LNCAP (cell line): Measurements from ENCODE around the gene ZFP3.

Experiments used
- TF ChIP-seq, protein P1 (sequence below): fragments of 450-650 bp; IDR thresholded peaks from 2 replicates; pipeline ENCODE4 v1.5.1; 2017; ENCODE audit warnings: mild to moderate bottlenecking

ZFP3 gene

DNA sequence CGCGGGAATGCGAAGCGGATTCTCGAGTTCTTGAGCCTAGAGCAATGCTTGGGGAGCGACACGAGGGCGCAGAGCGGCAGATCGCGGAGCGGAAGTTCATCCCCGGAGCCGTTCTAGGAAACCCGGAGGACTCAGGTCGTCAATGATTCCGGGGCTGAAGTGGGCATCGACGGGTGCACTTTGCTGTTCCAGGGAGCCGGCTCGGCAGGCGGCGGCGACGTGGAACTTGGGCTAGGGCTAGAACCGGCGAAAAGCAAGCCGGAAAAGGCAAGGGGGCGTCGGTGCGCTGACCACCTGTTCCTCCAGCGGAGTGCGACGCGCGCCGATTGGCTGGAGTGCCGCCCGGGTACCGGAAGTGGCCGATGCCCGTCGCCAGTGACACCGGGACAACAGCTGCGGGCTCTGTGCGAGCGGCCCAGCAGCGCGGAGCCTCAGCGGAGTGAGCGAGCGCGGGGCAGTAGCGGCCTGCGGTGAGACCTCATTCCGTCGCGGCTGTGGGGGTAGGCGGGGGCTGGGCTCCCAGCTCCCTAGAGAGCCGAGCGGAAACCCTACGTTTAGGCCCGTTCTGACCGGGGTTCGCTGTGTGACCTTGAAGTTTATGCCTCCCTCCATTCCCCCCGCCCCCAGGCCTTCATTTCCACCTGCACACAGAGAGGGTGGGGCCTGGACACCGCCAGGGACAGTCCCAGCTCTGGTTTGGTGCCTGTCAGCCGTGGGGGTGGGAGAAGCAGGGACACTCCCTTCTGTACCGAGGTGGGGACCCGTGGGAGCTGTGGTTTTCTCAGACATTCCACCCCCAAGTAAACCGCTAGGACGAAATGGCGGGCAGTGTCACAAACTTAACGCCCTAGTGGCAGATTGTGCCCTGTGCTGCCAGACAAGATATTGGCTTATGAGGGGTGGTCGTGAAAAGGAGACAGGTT is at the start of gene ZFP3:
Gene ZFP3, plus strand, starts transcription at position 362 of the 923 bp plus-strand sequence. CDS start 13,038 bp downstream, outside the sequence.
- TF ChIP-seq, protein P1, sequence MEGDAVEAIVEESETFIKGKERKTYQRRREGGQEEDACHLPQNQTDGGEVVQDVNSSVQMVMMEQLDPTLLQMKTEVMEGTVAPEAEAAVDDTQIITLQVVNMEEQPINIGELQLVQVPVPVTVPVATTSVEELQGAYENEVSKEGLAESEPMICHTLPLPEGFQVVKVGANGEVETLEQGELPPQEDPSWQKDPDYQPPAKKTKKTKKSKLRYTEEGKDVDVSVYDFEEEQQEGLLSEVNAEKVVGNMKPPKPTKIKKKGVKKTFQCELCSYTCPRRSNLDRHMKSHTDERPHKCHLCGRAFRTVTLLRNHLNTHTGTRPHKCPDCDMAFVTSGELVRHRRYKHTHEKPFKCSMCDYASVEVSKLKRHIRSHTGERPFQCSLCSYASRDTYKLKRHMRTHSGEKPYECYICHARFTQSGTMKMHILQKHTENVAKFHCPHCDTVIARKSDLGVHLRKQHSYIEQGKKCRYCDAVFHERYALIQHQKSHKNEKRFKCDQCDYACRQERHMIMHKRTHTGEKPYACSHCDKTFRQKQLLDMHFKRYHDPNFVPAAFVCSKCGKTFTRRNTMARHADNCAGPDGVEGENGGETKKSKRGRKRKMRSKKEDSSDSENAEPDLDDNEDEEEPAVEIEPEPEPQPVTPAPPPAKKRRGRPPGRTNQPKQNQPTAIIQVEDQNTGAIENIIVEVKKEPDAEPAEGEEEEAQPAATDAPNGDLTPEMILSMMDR: no peak

- TF ChIP-seq, protein P1: peak; percentile 59
Observed at GRCh38 chr17:5031365-5032082, 46.7 kb upstream of the ZFP3 start.

- TF ChIP-seq, protein P1: no peak
Observed at GRCh38 chr17:5032865-5033264, 45.4 kb upstream of the ZFP3 start.

- TF ChIP-seq, protein P1: no peak
Observed at GRCh38 chr17:5033352-5034015, 44.8 kb upstream of the ZFP3 start.

GRCh38 chr17:5034063-5034462 is 44.2 kb upstream of the ZFP3 start:
- TF ChIP-seq, protein P1: no peak

DNA sequence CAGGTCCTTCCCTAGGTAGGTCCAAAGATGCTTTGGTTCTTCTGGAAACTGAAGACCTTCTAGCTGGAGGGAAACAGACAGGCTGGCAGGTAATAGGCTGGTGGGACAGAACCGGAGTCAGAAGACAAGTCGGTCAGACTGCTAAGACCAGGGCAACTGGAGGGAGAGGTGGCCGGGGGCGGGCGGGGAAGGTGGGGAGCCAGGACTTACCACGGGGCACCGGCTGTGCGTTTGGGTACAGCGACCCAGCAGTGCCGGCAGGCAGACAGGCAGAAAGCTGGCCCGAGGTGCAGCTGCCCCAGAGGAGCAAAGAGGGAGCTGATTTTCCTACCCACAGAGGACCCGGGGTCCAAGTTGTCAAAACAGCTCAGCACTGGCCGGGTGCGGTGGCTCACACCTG is 43.6 kb upstream of the ZFP3 start:
- TF ChIP-seq, protein P1: no peak

GRCh38 chr17:5035315-5035714 is 43.0 kb upstream of the ZFP3 start, which contains the start of gene SLC52A1:
Gene SLC52A1, minus strand, starts transcription at chr17:5035426. Its CDS starts 820 bp downstream, at chr17:5034606.
- TF ChIP-seq, protein P1: no peak
